Mesenchymal stem cell (in vitro differentiated cells and primary cell): ENCODE data around the gene NAGPA.

ENCODE experiments used
- DNase-seq: peaks from one replicate; pipeline ENCODE4 v3.0.0-alpha.2; 2013
- H2AFZ ChIP-seq: one replicate; pipeline ENCODE4 v1.6.1; 2013; ENCODE audit warnings: low read depth, mild to moderate bottlenecking, control low read depth, inconsistent platforms, low read length, moderate library complexity
- H2AK5ac ChIP-seq: 2 replicates; pipeline ENCODE4 v1.6.1; 2013; ENCODE audit warnings: low read length, moderate library complexity, mild to moderate bottlenecking, inconsistent platforms; ENCODE audit not compliant: severe bottlenecking
- H2BK120ac ChIP-seq: one replicate; pipeline ENCODE4 v1.6.1; 2013; ENCODE audit warnings: low read depth, mild to moderate bottlenecking, inconsistent platforms, low read length, moderate library complexity
- H2BK12ac ChIP-seq, 2 experiments: one replicate each; pipeline ENCODE4 v1.6.1; 2013; ENCODE audit warnings: inconsistent platforms in 2 of 2, low read length in 2 of 2, mild to moderate bottlenecking in 2 of 2, moderate library complexity in 2 of 2, control low read depth in 1 of 2
- H2BK15ac ChIP-seq: one replicate; pipeline ENCODE4 v1.6.1; 2013; ENCODE audit warnings: mild to moderate bottlenecking, low read depth, inconsistent platforms; ENCODE audit not compliant: poor library complexity, severe bottlenecking
- H2BK5ac ChIP-seq: 2 replicates; pipeline ENCODE4 v1.6.1; 2013; ENCODE audit warnings: low read depth, mild to moderate bottlenecking, low read length, control low read depth, inconsistent platforms; ENCODE audit not compliant: poor library complexity, severe bottlenecking
- H3K14ac ChIP-seq, 2 experiments: one replicate each; pipeline ENCODE4 v1.6.1; 2013; ENCODE audit warnings: inconsistent platforms in 2 of 2, low read length in 2 of 2, control low read depth in 1 of 2, mild to moderate bottlenecking in 1 of 2, moderate library complexity in 1 of 2
- H3K18ac ChIP-seq, 2 experiments: one replicate each; pipeline ENCODE4 v1.6.1; 2013; ENCODE audit warnings: inconsistent platforms in 2 of 2, low read length in 2 of 2, control low read depth in 1 of 2, low read depth in 1 of 2, mild to moderate bottlenecking in 1 of 2
- H3K23ac ChIP-seq, 2 experiments: one replicate each; pipeline ENCODE4 v1.6.1; 2013; ENCODE audit warnings: inconsistent platforms in 2 of 2, low read length in 2 of 2, mild to moderate bottlenecking in 2 of 2, moderate library complexity in 2 of 2, control low read depth in 1 of 2
- H3K27ac ChIP-seq: 2 replicates; pipeline ENCODE4 v1.5.1; 2013; ENCODE audit warnings: mild to moderate bottlenecking, moderate library complexity, low read length, control low read depth, inconsistent platforms; ENCODE audit not compliant: poor library complexity, severe bottlenecking
- H3K27me3 ChIP-seq, 2 experiments: 2 replicates each; pipeline versions ENCODE4 v1.6.1 to v1.7.0; 2013; ENCODE audit warnings: low read length in 2 of 2, mild to moderate bottlenecking in 2 of 2, moderate library complexity in 2 of 2, control low read depth in 1 of 2, inconsistent platforms in 1 of 2; ENCODE audit not compliant: control insufficient read depth in 1 of 2, insufficient read depth in 1 of 2
- H3K36me3 ChIP-seq, 2 experiments: 2 replicates each; pipeline versions ENCODE4 v1.6.1 to v1.7.0; 2013; ENCODE audit warnings: low read length in 2 of 2, control low read depth in 1 of 2, inconsistent platforms in 1 of 2, low read depth in 1 of 2, mild to moderate bottlenecking in 1 of 2; ENCODE audit not compliant: insufficient read depth in 2 of 2, control insufficient read depth in 1 of 2
- H3K4ac ChIP-seq, 2 experiments: one replicate each; pipeline ENCODE4 v1.6.1; 2013; ENCODE audit warnings: inconsistent platforms in 2 of 2, low read length in 2 of 2, mild to moderate bottlenecking in 2 of 2, moderate library complexity in 2 of 2, control low read depth in 1 of 2, low read depth in 1 of 2
- H3K4me1 ChIP-seq: 2 replicates; pipeline ENCODE4 v1.6.1; 2013; ENCODE audit warnings: low read depth, low read length, control low read depth; ENCODE audit not compliant: control insufficient read depth, insufficient read depth
- H3K4me2 ChIP-seq: 2 replicates; pipeline ENCODE4 v1.6.1; 2013; ENCODE audit warnings: low read length, mild to moderate bottlenecking, inconsistent platforms; ENCODE audit not compliant: poor library complexity, severe bottlenecking
- H3K4me3 ChIP-seq, 2 experiments: 2 replicates each; pipeline versions ENCODE4 v1.5.1 to v1.7.0; 2013; ENCODE audit warnings: low read length in 2 of 2, mild to moderate bottlenecking in 2 of 2, control low read depth in 1 of 2, low read depth in 1 of 2; ENCODE audit not compliant: insufficient read depth in 1 of 2
- H3K79me1 ChIP-seq: replicated peaks from 2 replicates; pipeline ENCODE4 v1.6.1; 2013; ENCODE audit warnings: mild to moderate bottlenecking, control low read depth, low read length, inconsistent platforms; ENCODE audit not compliant: poor library complexity, severe bottlenecking
- H3K9ac ChIP-seq: 2 replicates; pipeline ENCODE4 v1.7.0; 2013; ENCODE audit warnings: mild to moderate bottlenecking, low read length, moderate library complexity
- H3K9me3 ChIP-seq: 2 replicates; pipeline ENCODE4 v1.7.0; 2013; ENCODE audit warnings: mild to moderate bottlenecking, low read length; ENCODE audit not compliant: control insufficient read depth
- H4K8ac ChIP-seq: one replicate; pipeline ENCODE4 v1.6.1; 2013; ENCODE audit warnings: inconsistent platforms, mild to moderate bottlenecking, low read length, moderate library complexity
- H4K91ac ChIP-seq: one replicate; pipeline ENCODE4 v1.6.1; 2013; ENCODE audit warnings: mild to moderate bottlenecking, low read length, inconsistent platforms
- WGBS: methylation state at CpG from one replicate; pipeline ENCODE4 v1.1.7; 2013; ENCODE audit warnings: mixed read lengths; 5-methylcytosine and 5-hydroxymethylcytosine counted together

Gene NAGPA

GRCh38 chr16:4987580-4988374, 46.0 kb downstream of the NAGPA start:
- peaks cover 27 to 37% of the 10 kb centered on the region in 2 experiments for H3K27me3 ChIP-seq
- H2BK5ac ChIP-seq: no peak overlapping the region
- DNase-seq: no peak
- no peak overlapping the region for H2AK5ac ChIP-seq
- 34% methylated on average over 52 of the region's 60 CpGs for WGBS
- no peak overlapping the region for H3K18ac ChIP-seq
- H3K4me3 ChIP-seq: no peak overlapping the region
- H3K36me3 ChIP-seq: no peaks in the 10 kb centered on the region
- no peaks in the 10 kb centered on the region for H3K79me1 ChIP-seq
- no peaks in the 10 kb centered on the region for H3K9me3 ChIP-seq
- H3K9ac ChIP-seq: no peak overlapping the region
- H2AFZ ChIP-seq: no peak overlapping the region
- H2BK15ac ChIP-seq: no peak overlapping the region
- H4K91ac ChIP-seq: no peak overlapping the region
- H3K4me1 ChIP-seq: peaks cover 8% of the 10 kb centered on the region
- no peak overlapping the region for H3K27ac ChIP-seq
- H4K8ac ChIP-seq: no peak overlapping the region
- no peak overlapping the region for H3K4ac ChIP-seq
- no peak overlapping the region for H3K4me2 ChIP-seq
- no peak overlapping the region for H3K14ac ChIP-seq
- H3K23ac ChIP-seq: no peak overlapping the region
- no peak overlapping the region for H2BK120ac ChIP-seq
- H2BK12ac ChIP-seq: no peak overlapping the region

- WGBS: 10% methylated on average over 2 of the region's 10 CpGs
- Histone ChIP-seq H3K4ac (no peak overlapping the region), H2AK5ac (no peak overlapping the region), H3K27ac (no peak overlapping the region), H2BK15ac (no peak overlapping the region), H4K8ac (no peak overlapping the region), H3K4me1 (peaks cover 8% of the 10 kb centered on the region), H3K27me3 (peaks cover 32 to 41% of the 10 kb centered on the region in 2 experiments), H3K14ac (no peak overlapping the region), H3K18ac (no peak overlapping the region), H2BK120ac (no peak overlapping the region), H3K4me2 (no peak overlapping the region), H3K9me3 (no peaks in the 10 kb centered on the region), H2BK12ac (no peak overlapping the region), H3K9ac (no peak overlapping the region), H2AFZ (no peak overlapping the region), H3K79me1 (no peaks in the 10 kb centered on the region), H2BK5ac (no peak overlapping the region), H4K91ac (no peak overlapping the region), H3K36me3 (no peaks in the 10 kb centered on the region), H3K23ac (no peak overlapping the region), H3K4me3 (no peak overlapping the region)
- no peak for DNase-seq
Measured at GRCh38 chr16:4987250-4987579, 46.5 kb downstream of the NAGPA start.

- no peak overlapping the region for H2BK15ac ChIP-seq
- no peak overlapping the region for H3K4ac ChIP-seq
- H3K9me3 ChIP-seq: no peaks in the 10 kb centered on the region
- H3K4me3 ChIP-seq: no peak overlapping the region
- H3K18ac ChIP-seq: no peak overlapping the region
- no peak overlapping the region for H3K4me2 ChIP-seq
- H2BK12ac ChIP-seq: no peak overlapping the region
- H4K8ac ChIP-seq: no peak overlapping the region
- no peak for DNase-seq
- H3K23ac ChIP-seq: no peak overlapping the region
- H3K4me1 ChIP-seq: peaks cover 8% of the 10 kb centered on the region
- 57% methylated on average over 1 of the region's 5 CpGs for WGBS
- H3K27ac ChIP-seq: no peak overlapping the region
- no peak overlapping the region for H4K91ac ChIP-seq
- H3K79me1 ChIP-seq: no peaks in the 10 kb centered on the region
- no peak overlapping the region for H2AK5ac ChIP-seq
- H2AFZ ChIP-seq: no peak overlapping the region
- H3K27me3 ChIP-seq: peaks cover 47 to 61% of the 10 kb centered on the region in 2 experiments
- H3K14ac ChIP-seq: no peak overlapping the region
- H3K9ac ChIP-seq: no peak overlapping the region
- no peak overlapping the region for H2BK120ac ChIP-seq
- no peaks in the 10 kb centered on the region for H3K36me3 ChIP-seq
- H2BK5ac ChIP-seq: no peak overlapping the region
Measured at GRCh38 chr16:4984174-4984990, 49.4 kb downstream of the NAGPA start.
